Transverse colon (tissue), 4 donors: ENCODE data around the gene TXNDC11.

Source experiments
- CTCF ChIP-seq, 5 experiments: fragments of 200-600 bp in 3 of 5; fragments of 450-650 bp in 2 of 5; sonication (generic) in 3 of 5; IDR thresholded peaks; 1 replicate in 2 of 5; 2 replicates in 3 of 5; pipeline ENCODE4 v1.5.1; 2016 to 2017; ENCODE audit warnings: antibody characterized with exemption in 5 of 5, inconsistent platforms in 3 of 5, mild to moderate bottlenecking in 2 of 5, moderate library complexity in 1 of 5
- POLR2A ChIP-seq: fragments of 450-650 bp; IDR thresholded peaks from one replicate; pipeline ENCODE4 v1.6.1; 2016; ENCODE audit warnings: antibody characterized with exemption, mild to moderate bottlenecking, moderate library complexity
- POLR2AphosphoS5 ChIP-seq, 3 donors: sonication (generic); formaldehyde crosslinking; IDR thresholded peaks; one replicate each; pipeline ENCODE4 v1.6.1; 2016; ENCODE audit warnings: antibody characterized with exemption in 3 of 3

GRCh38 chr16:11688520-11688886 is 54.2 kb downstream of the TXNDC11 start:
- TF ChIP-seq POLR2AphosphoS5 (IDR thresholded peaks at IDR 0.05) (no peak), CTCF (IDR thresholded peaks at IDR 0.05) (no peak), POLR2A (no peak)
